Thymus (tissue), 11 donors: ENCODE measurements around the gene NR1H2. TPM values are rescaled to one million over a fixed set of nuclear protein-coding genes. Genes with fewer than 3 reads are reported as not detected.

Experiments used
- DNase-seq, 9 donors: peaks; one replicate each; pipeline ENCODE4 v3.0.0-alpha.2; 2013; ENCODE audit warnings: low spot score in 9 of 9, low read depth in 6 of 9, missing footprints in 1 of 9
- H3K27ac ChIP-seq, 2 donors: one replicate each; pipeline ENCODE4 v1.5.1; 2013; ENCODE audit warnings: control low read depth in 1 of 2, low read depth in 1 of 2, low read length in 1 of 2, mild to moderate bottlenecking in 1 of 2, moderate library complexity in 1 of 2
- H3K27me3 ChIP-seq, 2 donors: one replicate each; pipeline ENCODE4 v1.5.1; 2013; ENCODE audit warnings: low read length in 1 of 2; ENCODE audit not compliant: control insufficient read depth in 2 of 2, insufficient read depth in 1 of 2
- H3K36me3 ChIP-seq, 2 donors: one replicate each; pipeline ENCODE4 v1.5.1; 2013; ENCODE audit warnings: low read length in 1 of 2, mild to moderate bottlenecking in 1 of 2, moderate library complexity in 1 of 2; ENCODE audit not compliant: control insufficient read depth in 2 of 2, insufficient read depth in 2 of 2
- H3K4me1 ChIP-seq, 2 donors: one replicate each; pipeline ENCODE4 v1.5.1; 2013; ENCODE audit warnings: low read length in 2 of 2; ENCODE audit not compliant: control insufficient read depth in 2 of 2, insufficient read depth in 2 of 2
- H3K4me3 ChIP-seq, 2 donors: one replicate each; pipeline ENCODE4 v1.5.1; 2013; ENCODE audit warnings: low read length in 2 of 2, control low read depth in 1 of 2, mild to moderate bottlenecking in 1 of 2
- H3K9me3 ChIP-seq, 2 donors: one replicate each; pipeline ENCODE4 v1.5.1; 2013; ENCODE audit warnings: low read length in 1 of 2, mild to moderate bottlenecking in 1 of 2; ENCODE audit not compliant: control insufficient read depth in 2 of 2, insufficient read depth in 1 of 2
- WGBS: extraction: QIAGEN DNeasy Blood & Tissue Kit; methylation state at CpG from one replicate; pipeline ENCODE4 v1.1.7; 2013; 5-methylcytosine and 5-hydroxymethylcytosine counted together
- polyA plus RNA-seq: library from polyadenylated mRNA; stranded (reverse); fragments of 200-250 nt; gene quantifications from one replicate; pipeline ENCODE4 v1.2.3, GENCODE V29; 2013
- total RNA-seq: library from RNA; stranded (reverse); fragments of 120-200 nt; gene quantifications from one replicate; pipeline ENCODE4 v1.2.4, GENCODE V29; 2013
- donor health status: healthy.

The NR1H2 gene
- total and polyA plus RNA-seq, 2 donors: 27.9 to 57.2 TPM

DNA sequence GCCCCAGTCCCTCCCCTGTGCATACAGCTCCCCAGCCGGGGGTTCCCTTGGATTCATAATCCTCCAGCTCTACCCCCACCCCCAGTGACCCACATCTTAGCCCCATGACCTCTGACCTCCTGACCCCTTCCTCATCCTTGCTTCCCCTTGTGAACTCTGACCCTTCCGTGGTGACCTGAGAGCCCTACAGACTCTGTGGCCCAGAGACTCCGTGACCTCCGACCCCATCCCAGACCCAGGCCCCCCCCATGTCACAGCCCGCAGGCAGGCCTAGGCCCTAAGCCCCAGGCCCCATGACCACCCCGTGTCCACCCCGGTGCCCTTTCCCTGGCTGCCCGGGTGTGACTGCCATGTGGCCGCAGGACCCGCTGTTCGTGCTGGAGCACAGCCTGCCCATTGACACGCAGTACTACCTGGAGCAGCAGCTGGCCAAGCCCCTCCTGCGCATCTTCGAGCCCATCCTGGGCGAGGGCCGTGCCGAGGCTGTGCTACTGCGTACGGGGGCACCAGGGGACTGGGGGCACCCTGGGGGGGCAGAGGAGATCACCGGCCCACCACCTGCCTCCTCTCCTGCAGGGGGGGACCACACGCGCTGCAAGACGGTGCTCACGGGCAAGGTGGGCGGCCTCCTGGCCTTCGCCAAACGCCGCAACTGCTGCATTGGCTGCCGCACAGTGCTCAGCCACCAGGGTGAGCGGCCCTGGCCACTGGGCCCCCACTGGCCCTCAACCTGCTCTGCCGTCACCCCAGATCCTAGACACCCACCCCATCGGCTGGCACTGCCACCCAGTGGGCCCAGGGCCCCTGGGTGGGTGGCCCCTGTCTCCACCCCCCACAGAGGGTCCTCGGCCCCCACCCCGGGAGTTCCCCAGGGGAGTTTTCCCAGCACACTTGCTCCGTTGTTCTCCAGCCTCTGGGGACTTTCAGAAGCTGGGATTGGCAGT lies 40.0 kb downstream of the NR1H2 start:
- Histone ChIP-seq H3K36me3 (peaks cover 0 to 6% of the 10 kb centered on the region in 2 donors), H3K27ac (no peak overlapping the region), H3K4me3 (no peak overlapping the region), H3K4me1 (peaks cover 0 to 15% of the 10 kb centered on the region in 2 donors), H3K27me3 (peaks cover 9 to 30% of the 10 kb centered on the region in 2 donors), H3K9me3 (peaks cover 1 to 4% of the 10 kb centered on the region in 2 donors)
- DNase-seq: no peak
- 93% methylated on average over 35 of the region's 35 CpGs for WGBS

- Histone ChIP-seq H3K36me3 (peaks cover 0 to 6% of the 10 kb centered on the region in 2 donors), H3K27me3 (peaks cover 9 to 30% of the 10 kb centered on the region in 2 donors), H3K9me3 (peaks cover 1 to 4% of the 10 kb centered on the region in 2 donors), H3K4me1 (peaks cover 0 to 15% of the 10 kb centered on the region in 2 donors), H3K4me3 (no peak overlapping the region), H3K27ac (no peak overlapping the region)
- DNase-seq: no peak
- WGBS: 93% methylated on average over 42 of the region's 42 CpGs
These were observed 41.1 kb downstream of the NR1H2 start for GRCh38 chr19:50417111-50418081.

GRCh38 chr19:50418176-50419021 lies 42.1 kb downstream of the NR1H2 start, which contains the start of gene SPIB:
Gene SPIB (plus strand): TSS chr19:50418938. CDS start chr19:50418963, 25 bp downstream.
- no peak within 1 kb of the TSS for H3K27ac ChIP-seq
- H3K36me3 ChIP-seq: peaks cover 0 to 6% of the 10 kb centered on the region in 2 donors
- DNase-seq: no peak
- peaks cover 0 to 15% of the 10 kb centered on the region in 2 donors for H3K4me1 ChIP-seq
- 58% methylated on average over 34 of the region's 34 CpGs for WGBS
- H3K4me3 ChIP-seq: peak within 1 kb of the TSS in 1 of 2 donors; percentile 19
- H3K27me3 ChIP-seq: peaks cover 9 to 30% of the 10 kb centered on the region in 2 donors
- H3K9me3 ChIP-seq: peaks cover 0 to 1% of the 10 kb centered on the region in 2 donors

DNA sequence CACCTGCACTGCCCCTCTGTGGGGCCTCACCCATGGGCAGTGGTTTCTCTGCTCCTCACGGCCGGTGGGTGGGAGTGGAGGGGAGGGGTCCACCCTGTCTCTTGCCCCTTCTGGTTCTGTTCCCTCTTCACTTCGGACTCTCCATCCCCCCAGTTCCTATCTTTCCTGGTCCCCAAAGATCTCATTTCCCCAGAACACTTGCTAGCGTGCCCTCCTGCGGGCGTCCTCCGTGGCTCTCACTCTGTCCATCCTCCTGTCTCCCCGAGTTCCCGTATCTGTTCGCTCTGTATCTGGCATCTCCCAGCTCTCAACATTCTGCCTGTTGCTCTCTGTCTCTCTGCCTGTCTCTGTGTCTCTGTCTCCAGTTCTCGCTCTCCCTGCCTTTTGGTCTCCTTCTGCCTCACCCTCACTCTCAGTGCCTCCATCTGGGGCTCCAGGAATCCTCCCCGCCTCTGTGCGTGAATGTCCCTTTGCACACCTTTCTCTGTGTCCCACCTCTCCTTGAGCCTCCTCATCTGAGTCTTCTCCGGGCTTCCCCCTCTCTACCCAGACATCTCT lies 42.8 kb downstream of the NR1H2 start:
- H3K27me3 ChIP-seq: peaks cover 9 to 30% of the 10 kb centered on the region in 2 donors
- no peak for DNase-seq
- peaks cover 0 to 15% of the 10 kb centered on the region in 2 donors for H3K4me1 ChIP-seq
- 18% methylated on average over 14 of the region's 14 CpGs for WGBS
- H3K9me3 ChIP-seq: peaks cover 0 to 1% of the 10 kb centered on the region in 2 donors
- H3K27ac ChIP-seq: no peak overlapping the region
- peak overlapping the region in 1 of 2 donors; percentile 19 for H3K4me3 ChIP-seq
- H3K36me3 ChIP-seq: peaks cover 0 to 6% of the 10 kb centered on the region in 2 donors

DNA sequence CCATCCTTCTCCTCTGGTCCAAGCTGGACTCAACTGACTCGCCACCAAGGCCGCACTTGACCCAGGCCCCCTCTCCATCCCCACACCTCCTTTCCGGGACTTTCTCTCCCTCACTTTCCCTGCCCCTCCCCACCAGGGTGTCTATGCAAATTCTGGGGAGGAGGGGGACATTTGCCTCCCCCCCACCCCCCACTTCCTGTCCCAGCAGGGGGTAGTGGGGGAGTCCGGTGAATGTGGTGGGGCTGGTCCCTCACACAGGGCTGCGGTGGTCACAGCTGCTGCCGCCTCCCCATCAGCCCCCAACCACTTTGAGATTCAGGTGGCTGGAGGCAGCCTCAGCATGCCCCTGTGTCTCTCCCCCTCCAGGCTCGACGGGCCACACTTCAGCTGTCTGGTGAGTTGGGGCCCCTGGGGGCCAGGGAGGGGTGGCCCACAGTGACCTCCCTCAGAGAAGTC lies 43.4 kb downstream of the NR1H2 start:
- Histone ChIP-seq H3K36me3 (peaks cover 0 to 6% of the 10 kb centered on the region in 2 donors), H3K27ac (no peak overlapping the region), H3K4me1 (peaks cover 0 to 15% of the 10 kb centered on the region in 2 donors), H3K4me3 (peak overlapping the region in 1 of 2 donors; percentile 19), H3K9me3 (peaks cover 0 to 1% of the 10 kb centered on the region in 2 donors), H3K27me3 (peaks cover 9 to 30% of the 10 kb centered on the region in 2 donors)
- no peak for DNase-seq
- 15% methylated on average over 8 of the region's 8 CpGs for WGBS

- DNase-seq: no peak
- peak overlapping the region in 1 of 2 donors; percentile 19 for H3K4me3 ChIP-seq
- H3K27me3 ChIP-seq: peaks cover 9 to 30% of the 10 kb centered on the region in 2 donors
- H3K4me1 ChIP-seq: peaks cover 0 to 12% of the 10 kb centered on the region in 2 donors
- 54% methylated on average over 3 of the region's 3 CpGs for WGBS
- H3K36me3 ChIP-seq: peaks cover 0 to 6% of the 10 kb centered on the region in 2 donors
- H3K27ac ChIP-seq: no peak overlapping the region
- peaks cover 0 to 1% of the 10 kb centered on the region in 2 donors for H3K9me3 ChIP-seq
These were observed 43.9 kb downstream of the NR1H2 start for GRCh38 chr19:50420127-50420526.

DNA sequence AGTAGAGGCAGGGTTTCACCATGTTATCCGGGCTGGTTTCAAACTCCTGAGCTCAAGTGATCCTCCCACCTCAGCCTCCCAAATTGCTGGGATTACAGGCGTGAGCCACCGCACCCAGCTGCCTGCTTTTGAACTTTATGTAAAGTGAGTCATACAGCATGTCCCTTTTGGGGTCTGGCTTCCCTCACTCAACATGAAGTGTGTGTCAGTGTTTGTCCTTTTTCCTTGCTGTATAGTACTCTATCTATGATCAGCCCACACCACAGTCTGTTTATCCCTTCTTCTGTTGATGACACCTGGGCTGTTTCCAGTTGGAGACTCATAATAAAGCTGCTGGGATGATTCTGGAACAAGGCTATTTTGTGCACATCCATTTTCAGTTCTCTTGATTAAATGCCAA lies 44.6 kb downstream of the NR1H2 start:
- no peak overlapping the region for H3K27ac ChIP-seq

More for the DNA sequence above, 44.6 kb downstream of the NR1H2 start:
- Histone ChIP-seq H3K4me3 (no peak overlapping the region), H3K9me3 (peaks cover 0 to 1% of the 10 kb centered on the region in 2 donors), H3K4me1 (peaks cover 0 to 8% of the 10 kb centered on the region in 2 donors), H3K27me3 (peaks cover 9 to 30% of the 10 kb centered on the region in 2 donors), H3K36me3 (peaks cover 0 to 6% of the 10 kb centered on the region in 2 donors)
- WGBS: 65% methylated on average over 3 of the region's 3 CpGs
- no peak for DNase-seq
